SU-DHL-6 (cell line): ENCODE measurements around the gene ARNT2.

Source experiments
- H2AFZ ChIP-seq: fragments of 200-600 bp; sonication (generic); 2 replicates; pipeline ENCODE4 v1.6.1; 2014; ENCODE audit warnings: low read depth, mild to moderate bottlenecking, moderate library complexity, mixed read lengths, antibody characterized with exemption, low read length; ENCODE audit not compliant: severe bottlenecking
- H3F3A ChIP-seq: fragments of 200-600 bp; shearing (Covaris generic); 2 replicates; pipeline ENCODE4 v1.6.0; 2016; ENCODE audit warnings: antibody characterized with exemption, mild to moderate bottlenecking; ENCODE audit not compliant: insufficient read depth
- H3K27ac ChIP-seq: fragments of 200-600 bp; sonication (generic); 2 replicates; pipeline ENCODE4 v1.5.1; 2016; ENCODE audit warnings: low read depth, mild to moderate bottlenecking, low read length, moderate library complexity, mixed read lengths
- H3K27me3 ChIP-seq: fragments of 200-600 bp; sonication (generic), shearing (Covaris generic); 2 replicates; pipeline ENCODE4 v1.6.0; 2014; ENCODE audit warnings: mild to moderate bottlenecking, low read length
- H3K36me3 ChIP-seq: fragments of 200-600 bp; sonication (generic); 2 replicates; pipeline ENCODE4 v1.6.1; 2014; ENCODE audit warnings: mild to moderate bottlenecking, low read length, mixed read lengths
- H3K4me2 ChIP-seq: fragments of 300-600, 200-600 bp; shearing (Covaris generic), sonication (generic); 2 replicates; pipeline ENCODE4 v1.6.0; 2014; ENCODE audit warnings: low read length, low read depth, mild to moderate bottlenecking; ENCODE audit not compliant: poor library complexity, severe bottlenecking
- H3K4me3 ChIP-seq: fragments of 200-600 bp; sonication (generic); 2 replicates; pipeline ENCODE4 v1.5.1; 2014; ENCODE audit warnings: antibody characterized with exemption, low read length, mild to moderate bottlenecking, mixed read lengths; ENCODE audit not compliant: insufficient read depth, poor library complexity, severe bottlenecking
- H3K79me2 ChIP-seq: fragments of 200-600 bp; sonication (generic); 2 replicates; pipeline ENCODE4 v1.6.1; 2014; ENCODE audit warnings: mild to moderate bottlenecking, low read length, moderate library complexity; ENCODE audit not compliant: insufficient read depth
- H3K9ac ChIP-seq: fragments of 200-600 bp; sonication (generic); 2 replicates; pipeline ENCODE4 v1.7.0; 2014; ENCODE audit warnings: mild to moderate bottlenecking, low read length
- H3K9me2 ChIP-seq: fragments of 200-600 bp; sonication (generic); replicated peaks from 2 replicates; pipeline ENCODE4 v1.6.1; 2014; ENCODE audit warnings: low read length; ENCODE audit not compliant: insufficient read depth
- H3K9me3 ChIP-seq: fragments of 200-600 bp; sonication (generic); 2 replicates; pipeline ENCODE4 v1.6.1; 2014; ENCODE audit warnings: low read length, mixed read lengths; ENCODE audit not compliant: insufficient read depth
- H4K20me1 ChIP-seq: fragments of 200-600 bp; sonication (generic); 2 replicates; pipeline ENCODE4 v1.6.1; 2014; ENCODE audit warnings: low read depth, mild to moderate bottlenecking, antibody characterized with exemption, low read length, moderate library complexity, mixed read lengths
- CTCF ChIP-seq: fragments of 200-600 bp; sonication (generic); IDR thresholded peaks from one replicate; pipeline ENCODE4 v1.5.1; 2017; ENCODE audit warnings: antibody characterized with exemption, mild to moderate bottlenecking, low read length, moderate library complexity; ENCODE audit not compliant: insufficient read depth, poor library complexity, severe bottlenecking
- EZH2phosphoT487 ChIP-seq: fragments of 200-600 bp; sonication (generic), shearing (Covaris generic); conservative IDR thresholded peaks from 2 replicates; pipeline ENCODE4 v1.6.1; 2018; ENCODE audit warnings: mild to moderate bottlenecking, antibody characterized with exemption, low read length, moderate library complexity, mixed read lengths

ARNT2 gene

GRCh38 chr15:80507131-80507530 lies 102.9 kb downstream of the ARNT2 start:
- Histone ChIP-seq H3K4me2 (no peak overlapping the region), H3K9me3 (no peaks in the 10 kb centered on the region), H3K27me3 (no peaks in the 10 kb centered on the region), H3K9ac (no peak overlapping the region), H2AFZ (no peak overlapping the region), H3K27ac (no peak overlapping the region), H4K20me1 (no peaks in the 10 kb centered on the region), H3K9me2 (no peaks in the 10 kb centered on the region), H3K36me3 (no peaks in the 10 kb centered on the region), H3K4me3 (no peak overlapping the region), H3K79me2 (no peaks in the 10 kb centered on the region), H3F3A (no peaks in the 10 kb centered on the region)
- TF ChIP-seq EZH2phosphoT487 (no peak), CTCF (no peak)

- Histone ChIP-seq H3K27me3 (no peaks in the 10 kb centered on the region), H3K9me3 (no peaks in the 10 kb centered on the region), H3F3A (no peaks in the 10 kb centered on the region), H3K9me2 (no peaks in the 10 kb centered on the region), H3K36me3 (no peaks in the 10 kb centered on the region), H3K9ac (no peak overlapping the region), H3K79me2 (no peaks in the 10 kb centered on the region), H4K20me1 (no peaks in the 10 kb centered on the region), H3K4me2 (no peak overlapping the region), H3K27ac (no peak overlapping the region), H3K4me3 (no peak overlapping the region), H2AFZ (no peak overlapping the region)
- no peak for TF ChIP-seq CTCF
- TF ChIP-seq EZH2phosphoT487 = no peak
These were observed 103.6 kb downstream of the ARNT2 start for GRCh38 chr15:80507638-80508316.

GRCh38 chr15:80508783-80509182 lies 104.6 kb downstream of the ARNT2 start:
- Histone ChIP-seq H3K27ac (no peak overlapping the region), H3K9ac (no peak overlapping the region), H3K27me3 (no peaks in the 10 kb centered on the region), H3F3A (no peaks in the 10 kb centered on the region), H3K79me2 (no peaks in the 10 kb centered on the region), H4K20me1 (no peaks in the 10 kb centered on the region), H3K36me3 (no peaks in the 10 kb centered on the region), H3K4me2 (no peak overlapping the region), H2AFZ (no peak overlapping the region), H3K9me2 (no peaks in the 10 kb centered on the region), H3K4me3 (no peak overlapping the region), H3K9me3 (no peaks in the 10 kb centered on the region)
- TF ChIP-seq CTCF = no peak
- no peak for TF ChIP-seq EZH2phosphoT487
